ENCODE measurements around the gene DCUN1D2. TPM values are rescaled to one million over a fixed set of nuclear protein-coding genes. Genes with fewer than 3 reads are reported as not detected.

Gene DCUN1D2
- polyA plus RNA-seq, 1 experiment, result 11.0 TPM

DNA sequence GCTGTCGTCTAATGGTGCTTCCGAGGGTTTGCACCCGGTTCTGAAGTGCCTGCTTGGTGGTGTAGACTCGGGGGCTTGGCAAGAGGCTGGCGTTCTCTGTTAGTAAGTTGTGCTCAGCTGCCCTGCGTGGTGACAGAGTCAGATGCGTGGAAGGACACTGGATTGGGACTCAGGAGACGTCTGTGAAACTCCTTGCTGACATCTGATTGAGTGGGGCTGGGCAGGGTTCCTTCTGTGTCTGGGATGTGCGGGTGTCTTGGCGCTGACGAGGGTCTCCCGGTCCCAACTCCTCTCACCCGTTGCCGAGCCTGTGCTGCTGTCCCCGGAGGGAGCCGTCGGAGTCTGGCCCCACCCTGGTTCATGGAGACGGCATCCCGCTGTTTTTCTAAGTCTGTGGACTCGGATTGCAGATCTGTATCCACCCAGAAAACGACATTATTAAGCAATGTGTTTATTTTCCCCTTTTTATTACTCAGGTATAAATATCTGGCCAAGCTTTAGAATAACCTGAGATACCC is 16.4 kb upstream of the DCUN1D2 start:
- ChIA-PET POLR2A (no interaction called here), CTCF (no interaction called here)
- TF ChIP-seq, protein P1, sequence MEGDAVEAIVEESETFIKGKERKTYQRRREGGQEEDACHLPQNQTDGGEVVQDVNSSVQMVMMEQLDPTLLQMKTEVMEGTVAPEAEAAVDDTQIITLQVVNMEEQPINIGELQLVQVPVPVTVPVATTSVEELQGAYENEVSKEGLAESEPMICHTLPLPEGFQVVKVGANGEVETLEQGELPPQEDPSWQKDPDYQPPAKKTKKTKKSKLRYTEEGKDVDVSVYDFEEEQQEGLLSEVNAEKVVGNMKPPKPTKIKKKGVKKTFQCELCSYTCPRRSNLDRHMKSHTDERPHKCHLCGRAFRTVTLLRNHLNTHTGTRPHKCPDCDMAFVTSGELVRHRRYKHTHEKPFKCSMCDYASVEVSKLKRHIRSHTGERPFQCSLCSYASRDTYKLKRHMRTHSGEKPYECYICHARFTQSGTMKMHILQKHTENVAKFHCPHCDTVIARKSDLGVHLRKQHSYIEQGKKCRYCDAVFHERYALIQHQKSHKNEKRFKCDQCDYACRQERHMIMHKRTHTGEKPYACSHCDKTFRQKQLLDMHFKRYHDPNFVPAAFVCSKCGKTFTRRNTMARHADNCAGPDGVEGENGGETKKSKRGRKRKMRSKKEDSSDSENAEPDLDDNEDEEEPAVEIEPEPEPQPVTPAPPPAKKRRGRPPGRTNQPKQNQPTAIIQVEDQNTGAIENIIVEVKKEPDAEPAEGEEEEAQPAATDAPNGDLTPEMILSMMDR (IDR thresholded peaks at IDR 0.05; ENCODE audit: low read depth, low read length), result no peak

DNA sequence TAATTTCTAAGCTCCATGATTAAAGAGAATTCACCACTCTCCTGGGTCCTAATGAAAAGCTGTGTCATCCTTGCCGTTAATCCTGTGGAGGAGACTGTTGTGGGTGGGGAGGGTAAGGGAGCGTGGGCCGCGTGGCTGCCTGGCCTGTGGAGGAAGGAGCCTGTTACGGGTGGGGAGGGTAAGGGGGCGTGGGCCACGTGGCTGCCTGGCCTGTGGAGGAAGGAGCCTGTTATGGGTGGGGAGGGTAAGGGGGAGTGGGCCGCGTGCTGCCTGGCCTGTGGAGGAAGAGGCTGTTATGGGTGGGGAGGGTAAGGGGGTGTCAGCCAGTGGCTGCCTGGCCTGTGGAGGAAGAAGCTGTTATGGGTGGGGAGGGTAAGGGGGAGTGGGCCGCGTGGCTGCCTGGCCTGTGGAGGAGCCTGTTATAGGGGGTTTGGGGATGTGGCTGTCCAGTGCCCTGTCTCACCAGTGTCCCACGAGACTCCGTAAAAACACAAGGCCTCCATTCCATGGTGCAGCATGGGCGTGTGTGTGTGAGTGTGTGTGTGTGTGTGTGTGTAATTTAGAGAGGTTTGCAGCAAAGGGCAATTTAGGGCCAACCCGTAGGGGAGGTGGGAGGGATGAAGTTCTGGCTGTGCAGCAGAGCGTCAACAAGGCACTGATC is 15.6 kb upstream of the DCUN1D2 start:
- Histone ChIP-seq H3K27me3 (ENCODE audit: control insufficient read depth, insufficient read depth, low read length) (no peaks in the 10 kb centered on the region), H3K9me3 (ENCODE audit: control insufficient read depth, insufficient read depth, low read length) (peaks cover 3% of the 10 kb centered on the region; the same call in 1 of the 2 replicates), H3K4me3 (ENCODE audit: low read depth, low read length) (no peak overlapping the region), H3K27ac (ENCODE audit: low read depth, low read length) (no peak overlapping the region)
- POLR2A ChIA-PET, result interaction anchor here (0.5 kb wide), 1 partner anchor 51 kb away, joined by 3 read pairs; no protein-coding TSS in a partner anchor
- TF ChIP-seq, protein P1 (IDR thresholded peaks at IDR 0.05; ENCODE audit: low read depth, low read length), result no peak
- DNase-seq (ENCODE audit: low read depth, low spot score), result no peak
- CTCF ChIA-PET, result no interaction called here

More for the DNA sequence above, 16.4 kb upstream of the DCUN1D2 start:
- Histone ChIP-seq H3K9me3 (ENCODE audit: control insufficient read depth, insufficient read depth, low read length) (peaks cover 3% of the 10 kb centered on the region; the same call in 1 of the 2 replicates), H3K27me3 (ENCODE audit: control insufficient read depth, insufficient read depth, low read length) (no peaks in the 10 kb centered on the region), H3K27ac (ENCODE audit: low read depth, low read length) (no peak overlapping the region), H3K4me3 (ENCODE audit: low read depth, low read length) (no peak overlapping the region)
- DNase-seq (ENCODE audit: low read depth, low spot score), result no peak

- DNase-seq (ENCODE audit: low read depth, low spot score), result no peak
- TF ChIP-seq, protein P1 (IDR thresholded peaks at IDR 0.05; ENCODE audit: low read depth, low read length), result no peak
- Histone ChIP-seq H3K4me3 (ENCODE audit: low read depth, low read length) (no peak overlapping the region), H3K9me3 (ENCODE audit: control insufficient read depth, insufficient read depth, low read length) (peaks cover 3% of the 10 kb centered on the region; the same call in 1 of the 2 replicates), H3K27me3 (ENCODE audit: control insufficient read depth, insufficient read depth, low read length) (no peaks in the 10 kb centered on the region), H3K27ac (ENCODE audit: low read depth, low read length) (no peak overlapping the region)
- ChIA-PET CTCF (no interaction called here), POLR2A (no interaction called here)
Measured at GRCh38 chr13:113502686-113503085, 12.2 kb upstream of the DCUN1D2 start.

- TF ChIP-seq, protein P1 (IDR thresholded peaks at IDR 0.05; ENCODE audit: low read depth, low read length), result no peak
- peaks cover 3% of the 10 kb centered on the region; the same call in 1 of the 2 replicates for H3K9me3 ChIP-seq (ENCODE audit: control insufficient read depth, insufficient read depth, low read length)
- no peak for DNase-seq (ENCODE audit: low read depth, low spot score)
- POLR2A ChIA-PET, result no interaction called here
- CTCF ChIA-PET, result no interaction called here
- H3K27me3 ChIP-seq (ENCODE audit: control insufficient read depth, insufficient read depth, low read length), result no peaks in the 10 kb centered on the region
- no peak overlapping the region for H3K27ac ChIP-seq (ENCODE audit: low read depth, low read length)
- H3K4me3 ChIP-seq (ENCODE audit: low read depth, low read length), result no peak overlapping the region
Measured at GRCh38 chr13:113500530-113501265, 10.2 kb upstream of the DCUN1D2 start.

- no peak overlapping the region for H3K27ac ChIP-seq (ENCODE audit: low read depth, low read length)
- no peak for DNase-seq (ENCODE audit: low read depth, low spot score)
- POLR2A ChIA-PET, result no interaction called here
- TF ChIP-seq, protein P1 (IDR thresholded peaks at IDR 0.05; ENCODE audit: low read depth, low read length), result no peak
- CTCF ChIA-PET, result no interaction called here
- H3K4me3 ChIP-seq (ENCODE audit: low read depth, low read length), result no peak overlapping the region
- no peaks in the 10 kb centered on the region for H3K27me3 ChIP-seq (ENCODE audit: control insufficient read depth, insufficient read depth, low read length)
- peaks cover 3% of the 10 kb centered on the region; the same call in 1 of the 2 replicates for H3K9me3 ChIP-seq (ENCODE audit: control insufficient read depth, insufficient read depth, low read length)
Measured at GRCh38 chr13:113499936-113500335, 9.4 kb upstream of the DCUN1D2 start.
